T-helper 9 cell (primary cell): ENCODE data around the gene TNNI2.

Experiments
- DNase-seq: peaks from one replicate; pipeline ENCODE4 v3.0.0-alpha.2; 2020

TNNI2 gene

GRCh38 chr11:1847006-1847735, 8.4 kb downstream of the TNNI2 start:
- DNase-seq: no peak

- no peak for DNase-seq
Measured at GRCh38 chr11:1847926-1848639, 9.3 kb downstream of the TNNI2 start.

- no peak for DNase-seq
Measured at GRCh38 chr11:1848640-1849430, 10.1 kb downstream of the TNNI2 start.

GRCh38 chr11:1851468-1852180, 12.8 kb downstream of the TNNI2 start:
- no peak for DNase-seq

GRCh38 chr11:1852271-1852876, 13.6 kb downstream of the TNNI2 start:
- DNase-seq: no peak

GRCh38 chr11:1852877-1853276, 14.1 kb downstream of the TNNI2 start, which contains the start of gene LSP1:
LSP1 (plus strand) TSS chr11:1853084; CDS start chr11:1853145, 61 bp downstream.
- peak; percentile 73 for DNase-seq

- DNase-seq: no peak
Measured at GRCh38 chr11:1853376-1854131, 14.8 kb downstream of the TNNI2 start.

- DNase-seq: no peak
Measured at GRCh38 chr11:1854132-1854948, 15.6 kb downstream of the TNNI2 start.

- DNase-seq: no peak
Measured at GRCh38 chr11:1854949-1855885, 16.4 kb downstream of the TNNI2 start.

- no peak for DNase-seq
Measured at GRCh38 chr11:1855886-1856265, 17.1 kb downstream of the TNNI2 start.

GRCh38 chr11:1856306-1857005, 17.7 kb downstream of the TNNI2 start:
- no peak for DNase-seq

- DNase-seq: no peak
Measured at GRCh38 chr11:1857064-1857463, 18.3 kb downstream of the TNNI2 start.

- DNase-seq: no peak
Measured at GRCh38 chr11:1858154-1858553, 19.4 kb downstream of the TNNI2 start.

- DNase-seq: no peak
Measured at GRCh38 chr11:1858576-1858975, 19.8 kb downstream of the TNNI2 start.

GRCh38 chr11:1859004-1859403, 20.2 kb downstream of the TNNI2 start:
- DNase-seq: no peak

- DNase-seq: no peak
Measured at GRCh38 chr11:1860108-1860507, 21.3 kb downstream of the TNNI2 start.

GRCh38 chr11:1861435-1862411, 22.9 kb downstream of the TNNI2 start:
- no peak for DNase-seq
